ENCODE data around the gene AQP12B. TPM values are rescaled to one million over a fixed set of nuclear protein-coding genes. Genes with fewer than 3 reads are reported as not detected.

The AQP12B gene
- total RNA-seq, 1 donor, result not detected

DNA sequence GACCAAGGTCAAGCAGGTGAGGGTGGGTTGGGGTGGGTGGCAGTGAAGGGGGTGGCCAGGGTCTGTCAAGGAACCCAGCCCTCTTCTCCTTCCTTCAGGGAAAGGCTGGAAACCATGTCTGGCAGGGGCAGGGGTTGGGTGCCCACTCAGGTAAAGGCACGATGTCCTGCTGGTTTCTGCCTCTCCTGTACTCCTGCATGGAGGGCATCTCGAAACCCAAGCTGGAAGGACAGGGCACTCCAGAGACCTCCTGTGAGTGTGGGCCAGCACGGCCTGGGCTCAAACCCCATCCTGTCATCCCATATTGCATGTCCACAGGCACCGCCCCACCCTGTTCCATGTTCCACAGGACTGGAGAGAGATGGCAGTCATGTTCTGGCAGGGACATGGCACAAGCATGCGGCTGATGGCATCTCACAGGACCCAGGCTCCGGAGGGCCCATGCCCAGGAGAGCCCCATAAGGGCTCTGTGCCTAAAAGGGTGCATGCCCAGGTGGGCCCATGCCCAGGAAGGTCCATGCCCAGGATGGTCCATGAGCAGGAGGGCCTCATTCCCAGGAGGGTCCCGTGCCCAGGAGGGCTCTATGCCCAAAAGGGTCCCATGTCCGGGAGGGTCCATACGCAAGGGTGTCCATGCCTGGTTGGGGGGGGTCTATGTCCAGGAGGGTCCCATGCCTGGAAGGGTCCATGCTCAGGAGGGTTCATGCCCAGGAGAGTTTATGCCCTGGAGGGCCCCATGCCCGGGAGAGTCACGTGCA is 51.0 kb downstream of the AQP12B start:
- Histone ChIP-seq H3K9me3 (ENCODE audit: low read depth, low read length) (no peaks in the 10 kb centered on the region), H3K4me1 (ENCODE audit: insufficient read depth, low read length) (peaks cover 9% of the 10 kb centered on the region), H3K4me3 (ENCODE audit: low read length) (no peak overlapping the region), H3K27me3 (ENCODE audit: insufficient read depth, low read length) (no peaks in the 10 kb centered on the region)

DNA sequence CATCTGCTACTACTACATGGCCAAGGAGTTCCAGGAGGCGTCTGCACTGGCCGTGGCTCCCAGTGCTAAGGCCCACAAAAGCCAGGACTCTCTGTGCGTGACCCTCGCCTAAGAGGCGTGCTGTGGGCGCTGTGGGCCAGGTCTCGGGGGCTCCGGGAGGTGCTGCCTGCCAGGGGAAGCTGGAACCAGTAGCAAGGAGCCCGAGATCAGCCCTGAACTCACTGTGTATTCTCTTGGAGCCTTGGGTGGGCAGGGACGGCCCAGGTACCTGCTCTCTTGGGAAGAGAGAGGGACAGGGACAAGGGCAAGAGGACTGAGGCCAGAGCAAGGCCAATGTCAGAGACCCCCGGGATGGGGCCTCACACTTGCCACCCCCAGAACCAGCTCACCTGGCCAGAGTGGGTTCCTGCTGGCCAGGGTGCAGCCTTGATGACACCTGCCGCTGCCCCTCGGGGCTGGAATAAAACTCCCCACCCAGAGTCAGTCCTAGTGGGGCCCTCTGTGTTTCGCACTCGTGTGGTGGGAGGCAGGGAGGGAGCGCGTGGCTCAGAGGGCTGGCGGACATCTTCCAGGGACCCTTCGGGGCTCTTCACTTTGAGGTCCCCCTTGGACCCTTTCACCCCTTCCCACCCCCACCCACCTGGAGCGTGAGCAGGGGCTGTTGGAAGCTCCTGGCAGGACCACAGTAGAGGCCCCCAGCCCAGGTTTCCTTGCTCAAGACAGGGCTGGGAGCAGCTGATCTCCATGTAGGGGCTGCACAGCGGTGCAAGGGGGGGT is 51.7 kb downstream of the AQP12B start:
- Histone ChIP-seq H3K4me3 (ENCODE audit: low read length) (no peak overlapping the region), H3K27me3 (ENCODE audit: insufficient read depth, low read length) (no peaks in the 10 kb centered on the region), H3K4me1 (ENCODE audit: insufficient read depth, low read length) (peaks cover 16% of the 10 kb centered on the region), H3K9me3 (ENCODE audit: low read depth, low read length) (no peaks in the 10 kb centered on the region)

DNA sequence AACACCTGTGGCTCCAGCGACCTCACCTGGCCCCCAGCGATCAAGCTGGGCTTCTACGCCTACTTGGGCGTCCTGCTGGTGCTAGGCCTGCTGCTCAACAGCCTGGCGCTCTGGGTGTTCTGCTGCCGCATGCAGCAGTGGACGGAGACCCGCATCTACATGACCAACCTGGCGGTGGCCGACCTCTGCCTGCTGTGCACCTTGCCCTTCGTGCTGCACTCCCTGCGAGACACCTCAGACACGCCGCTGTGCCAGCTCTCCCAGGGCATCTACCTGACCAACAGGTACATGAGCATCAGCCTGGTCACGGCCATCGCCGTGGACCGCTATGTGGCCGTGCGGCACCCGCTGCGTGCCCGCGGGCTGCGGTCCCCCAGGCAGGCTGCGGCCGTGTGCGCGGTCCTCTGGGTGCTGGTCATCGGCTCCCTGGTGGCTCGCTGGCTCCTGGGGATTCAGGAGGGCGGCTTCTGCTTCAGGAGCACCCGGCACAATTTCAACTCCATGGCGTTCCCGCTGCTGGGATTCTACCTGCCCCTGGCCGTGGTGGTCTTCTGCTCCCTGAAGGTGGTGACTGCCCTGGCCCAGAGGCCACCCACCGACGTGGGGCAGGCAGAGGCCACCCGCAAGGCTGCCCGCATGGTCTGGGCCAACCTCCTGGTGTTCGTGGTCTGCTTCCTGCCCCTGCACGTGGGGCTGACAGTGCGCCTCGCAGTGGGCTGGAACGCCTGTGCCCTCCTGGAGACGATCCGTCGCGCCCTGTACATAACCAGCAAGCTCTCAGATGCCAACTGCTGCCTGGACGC is 52.5 kb downstream of the AQP12B start:
- H3K4me1 ChIP-seq (ENCODE audit: insufficient read depth, low read length), result peaks cover 24% of the 10 kb centered on the region
- no peak overlapping the region for H3K4me3 ChIP-seq (ENCODE audit: low read length)
- no peaks in the 10 kb centered on the region for H3K27me3 ChIP-seq (ENCODE audit: insufficient read depth, low read length)

DNA sequence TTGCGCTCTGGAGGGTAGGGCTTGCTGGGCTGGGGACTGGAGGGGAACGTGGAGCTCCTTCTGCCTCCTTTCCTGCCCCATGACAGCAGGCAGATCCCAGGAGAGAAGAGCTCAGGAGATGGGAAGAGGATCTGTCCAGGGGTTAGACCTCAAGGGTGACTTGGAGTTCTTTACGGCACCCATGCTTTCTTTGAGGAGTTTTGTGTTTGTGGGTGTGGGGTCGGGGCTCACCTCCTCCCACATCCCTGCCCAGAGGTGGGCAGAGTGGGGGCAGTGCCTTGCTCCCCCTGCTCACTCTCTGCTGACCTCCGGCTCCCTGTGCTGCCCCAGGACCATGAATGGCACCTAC is 53.1 kb downstream of the AQP12B start:
- H3K4me1 ChIP-seq (ENCODE audit: insufficient read depth, low read length), result peaks cover 30% of the 10 kb centered on the region
- no peaks in the 10 kb centered on the region for H3K9me3 ChIP-seq (ENCODE audit: low read depth, low read length)
- no peaks in the 10 kb centered on the region for H3K27me3 ChIP-seq (ENCODE audit: insufficient read depth, low read length)
- H3K4me3 ChIP-seq (ENCODE audit: low read length), result no peak overlapping the region

More for the DNA sequence above, 52.5 kb downstream of the AQP12B start:
- H3K9me3 ChIP-seq (ENCODE audit: low read depth, low read length), result no peaks in the 10 kb centered on the region

DNA sequence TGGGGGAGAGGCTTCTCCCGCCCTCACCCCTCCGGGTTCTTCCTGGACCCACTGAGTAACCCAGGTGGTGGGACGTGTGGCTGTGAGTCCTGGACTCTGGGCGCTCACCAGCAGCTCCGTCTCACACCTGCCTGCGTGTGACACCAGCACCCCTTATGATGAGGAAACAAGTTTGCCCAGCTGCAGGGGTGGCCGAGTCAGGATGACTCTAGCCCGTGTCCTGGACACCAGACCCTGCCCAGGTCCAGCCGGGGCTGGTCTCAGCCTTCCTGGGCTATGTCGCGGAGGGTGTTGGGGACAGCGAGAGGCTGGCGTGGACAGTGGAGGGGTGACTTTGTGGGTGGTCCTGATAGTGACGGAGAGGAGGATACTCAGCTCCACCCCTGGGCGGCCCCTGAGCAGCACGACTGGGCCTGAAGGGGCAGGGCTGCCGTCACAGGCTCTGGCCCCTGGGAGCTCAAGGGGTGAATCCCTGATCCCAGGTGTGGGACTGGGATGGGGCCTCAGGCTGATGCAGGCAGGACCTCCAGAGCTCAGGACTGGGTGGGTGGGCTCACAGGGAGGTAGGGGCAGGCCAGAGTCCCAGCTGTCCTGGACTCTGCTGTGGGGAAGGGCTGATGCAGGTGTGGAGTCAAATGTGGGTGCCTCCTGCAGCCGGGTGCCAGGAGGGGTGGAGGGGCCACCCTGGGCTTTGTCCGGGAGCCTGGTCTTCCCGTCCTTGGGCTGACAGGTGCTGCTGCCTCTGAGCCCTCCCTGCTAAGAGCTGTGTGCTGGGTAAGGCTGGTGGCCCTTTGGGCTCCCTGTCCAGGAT is 53.7 kb downstream of the AQP12B start:
- H3K9me3 ChIP-seq (ENCODE audit: low read depth, low read length), result no peaks in the 10 kb centered on the region
- H3K4me1 ChIP-seq (ENCODE audit: insufficient read depth, low read length), result peaks cover 36% of the 10 kb centered on the region
- H3K4me3 ChIP-seq (ENCODE audit: low read length), result no peak overlapping the region
- no peaks in the 10 kb centered on the region for H3K27me3 ChIP-seq (ENCODE audit: insufficient read depth, low read length)

DNA sequence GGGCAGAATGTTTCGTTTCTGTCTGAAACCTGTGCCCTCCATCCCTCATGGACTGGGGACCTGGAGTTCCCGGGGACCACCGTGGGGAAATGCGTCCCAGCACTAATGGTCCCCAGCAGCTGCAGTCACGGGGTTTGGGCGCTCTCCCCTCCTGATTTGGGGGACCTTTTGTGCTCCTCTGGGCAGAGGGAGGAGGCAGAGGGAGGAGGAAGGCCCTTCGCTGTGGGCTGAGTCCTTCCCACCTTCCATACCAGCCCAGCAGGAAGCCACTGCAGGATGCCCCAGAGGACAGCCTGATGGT is 54.2 kb downstream of the AQP12B start:
- no peak overlapping the region for H3K4me3 ChIP-seq (ENCODE audit: low read length)
- peaks cover 38% of the 10 kb centered on the region for H3K4me1 ChIP-seq (ENCODE audit: insufficient read depth, low read length)
- no peaks in the 10 kb centered on the region for H3K27me3 ChIP-seq (ENCODE audit: insufficient read depth, low read length)
- H3K9me3 ChIP-seq (ENCODE audit: low read depth, low read length), result no peaks in the 10 kb centered on the region

GRCh38 chr2:240627736-240628506 is 54.8 kb downstream of the AQP12B start:
- no peak overlapping the region for H3K4me3 ChIP-seq (ENCODE audit: low read length)
- no peaks in the 10 kb centered on the region for H3K9me3 ChIP-seq (ENCODE audit: low read depth, low read length)
- no peaks in the 10 kb centered on the region for H3K27me3 ChIP-seq (ENCODE audit: insufficient read depth, low read length)
- peaks cover 44% of the 10 kb centered on the region for H3K4me1 ChIP-seq (ENCODE audit: insufficient read depth, low read length)

GRCh38 chr2:240626531-240627300 is 56.0 kb downstream of the AQP12B start:
- H3K4me1 ChIP-seq (ENCODE audit: insufficient read depth, low read length), result peaks cover 56% of the 10 kb centered on the region
- no peaks in the 10 kb centered on the region for H3K9me3 ChIP-seq (ENCODE audit: low read depth, low read length)
- H3K4me3 ChIP-seq (ENCODE audit: low read length), result no peak overlapping the region
- no peaks in the 10 kb centered on the region for H3K27me3 ChIP-seq (ENCODE audit: insufficient read depth, low read length)

Other genes with a start within 250 kb of the AQP12B start
- gene GPC1, start 247.2 kb downstream of the AQP12B start, total RNA-seq, result 0.42 TPM
- 24.1 TPM for gene ANKMY1, start 124.9 kb downstream of the AQP12B start, total RNA-seq
- 12.1 TPM for gene DUSP28, start 122.5 kb downstream of the AQP12B start, total RNA-seq
- gene RNPEPL1, start 114.4 kb downstream of the AQP12B start, total RNA-seq, result 41.1 TPM
- 18.2 TPM for gene CAPN10, start 96.2 kb downstream of the AQP12B start, total RNA-seq
- gene GPR35, start 57.4 kb downstream of the AQP12B start, total RNA-seq, result 40.8 TPM
- not detected for gene AQP12A, start 9.0 kb upstream of the AQP12B start, total RNA-seq
- gene KIF1A, start 137.3 kb upstream of the AQP12B start, total RNA-seq, result not detected
- gene AGXT, start 185.9 kb upstream of the AQP12B start, total RNA-seq, result not detected
- gene MAB21L4, start 213.3 kb upstream of the AQP12B start, total RNA-seq, result not detected
- gene CROCC2, start 223.5 kb upstream of the AQP12B start, total RNA-seq, result not detected